Thyroid gland (tissue), 4 donors: ENCODE results near the gene USF1.

ENCODE experiments used
- POLR2A ChIP-seq, 2 donors: fragments of 450-650 bp; IDR thresholded peaks; one replicate each; pipeline ENCODE4 v1.6.1; 2017; ENCODE audit warnings: antibody characterized with exemption in 2 of 2, mild to moderate bottlenecking in 2 of 2, moderate library complexity in 1 of 2
- TF ChIP-seq, protein P1 (sequence below), 6 experiments: fragments of 200-600 bp in 3 of 6; fragments of 450-650 bp in 3 of 6; sonication (generic) in 3 of 6; IDR thresholded peaks; one replicate each; pipeline ENCODE4 v1.5.1; 2016 to 2019; ENCODE audit warnings: antibody characterized with exemption in 6 of 6, mild to moderate bottlenecking in 2 of 6, inconsistent platforms in 1 of 6, moderate library complexity in 1 of 6

DNA sequence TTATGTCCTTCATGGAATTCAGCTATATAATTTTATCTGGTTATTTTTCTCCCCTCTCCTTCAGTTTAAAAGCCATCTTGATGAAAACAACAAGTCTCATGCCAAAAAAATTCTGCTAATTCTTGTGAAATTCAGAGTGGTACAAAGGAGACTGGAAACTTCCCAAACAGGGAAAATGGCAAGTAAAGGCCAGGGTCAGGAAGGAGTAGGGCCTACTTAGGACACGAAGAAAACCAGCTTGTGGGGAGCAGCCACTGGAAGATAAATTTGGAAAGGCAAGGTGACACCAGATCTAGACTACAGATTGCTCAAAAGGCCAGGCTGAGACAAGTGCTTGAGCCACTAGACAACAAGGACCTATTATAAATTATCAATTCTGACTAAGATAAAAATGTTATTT, 13.4 kb downstream of the USF1 start:
- TF ChIP-seq POLR2A (IDR thresholded peaks at IDR 0.05) = no peak
- TF ChIP-seq, protein P1, sequence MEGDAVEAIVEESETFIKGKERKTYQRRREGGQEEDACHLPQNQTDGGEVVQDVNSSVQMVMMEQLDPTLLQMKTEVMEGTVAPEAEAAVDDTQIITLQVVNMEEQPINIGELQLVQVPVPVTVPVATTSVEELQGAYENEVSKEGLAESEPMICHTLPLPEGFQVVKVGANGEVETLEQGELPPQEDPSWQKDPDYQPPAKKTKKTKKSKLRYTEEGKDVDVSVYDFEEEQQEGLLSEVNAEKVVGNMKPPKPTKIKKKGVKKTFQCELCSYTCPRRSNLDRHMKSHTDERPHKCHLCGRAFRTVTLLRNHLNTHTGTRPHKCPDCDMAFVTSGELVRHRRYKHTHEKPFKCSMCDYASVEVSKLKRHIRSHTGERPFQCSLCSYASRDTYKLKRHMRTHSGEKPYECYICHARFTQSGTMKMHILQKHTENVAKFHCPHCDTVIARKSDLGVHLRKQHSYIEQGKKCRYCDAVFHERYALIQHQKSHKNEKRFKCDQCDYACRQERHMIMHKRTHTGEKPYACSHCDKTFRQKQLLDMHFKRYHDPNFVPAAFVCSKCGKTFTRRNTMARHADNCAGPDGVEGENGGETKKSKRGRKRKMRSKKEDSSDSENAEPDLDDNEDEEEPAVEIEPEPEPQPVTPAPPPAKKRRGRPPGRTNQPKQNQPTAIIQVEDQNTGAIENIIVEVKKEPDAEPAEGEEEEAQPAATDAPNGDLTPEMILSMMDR (IDR thresholded peaks at IDR 0.05) = no peak
